Uterus (tissue), 4 donors: ENCODE measurements around the gene SP2. TPM values are rescaled to one million over a fixed set of nuclear protein-coding genes. Genes with fewer than 3 reads are reported as not detected.
A peak's percentile ranks its signal among the peaks of the same experiment; 100 is the strongest.

Experiments
- DNase-seq, 2 donors: peaks; one replicate each; pipeline ENCODE4 v3.0.0-alpha.2; 2019 to 2020
- H3K27ac ChIP-seq, 2 donors: fragments of 200-600 bp; sonication (generic); 1 replicate in 1 of 2; 2 replicates in 1 of 2; pipeline ENCODE4 v1.5.1; 2016 to 2018
- H3K27me3 ChIP-seq, 2 donors: fragments of 200-600 bp; sonication (generic); one replicate each; pipeline ENCODE4 v1.5.1; 2018 to 2019; ENCODE audit warnings: control low read depth in 1 of 2
- H3K36me3 ChIP-seq, 2 donors: fragments of 200-600 bp; sonication (generic); one replicate each; pipeline ENCODE4 v1.5.1; 2019; ENCODE audit warnings: control low read depth in 1 of 2
- H3K4me1 ChIP-seq, 2 donors: fragments of 200-600 bp; sonication (generic); one replicate each; pipeline ENCODE4 v1.5.1; 2018 to 2019; ENCODE audit warnings: control low read depth in 1 of 2
- H3K4me3 ChIP-seq, 2 donors: fragments of 200-600 bp; sonication (generic); 1 replicate in 1 of 2; 2 replicates in 1 of 2; pipeline ENCODE4 v1.5.1; 2018 to 2019; ENCODE audit warnings: mild to moderate bottlenecking in 1 of 2
- H3K9me3 ChIP-seq, 2 donors: fragments of 200-600 bp; sonication (generic); one replicate each; pipeline ENCODE4 v1.5.1; 2019; ENCODE audit warnings: control low read depth in 1 of 2
- POLR2A ChIP-seq, 2 donors: fragments of 450-650 bp; IDR thresholded peaks; one replicate each; pipeline ENCODE4 v1.6.1; 2016; ENCODE audit warnings: antibody characterized with exemption in 2 of 2, mild to moderate bottlenecking in 1 of 2, moderate library complexity in 1 of 2
- intact Hi-C: fragments of 100-400 bp; cut with DNase I; formaldehyde crosslinking; loops from one replicate; pipeline ENCODE4 v1.15.1; 2023; ENCODE audit warnings: low total_unique reads
- total RNA-seq, 4 donors: library from RNA; depleted of rRNA in 3 of 4; stranded (reverse); fragments of >200 nt in 3 of 4; gene quantifications; one replicate each; pipeline versions ENCODE4 v1.1.0 to v1.2.4, GENCODE V29; 2014 to 2023
- TF ChIP-seq, protein P1 (sequence below), 4 experiments: fragments of 200-600 bp in 2 of 4; fragments of 450-650 bp in 2 of 4; sonication (generic) in 2 of 4; IDR thresholded peaks; one replicate each; pipeline ENCODE4 v1.5.1; 2016 to 2019; ENCODE audit warnings: antibody characterized with exemption in 4 of 4, mild to moderate bottlenecking in 2 of 4, moderate library complexity in 1 of 4
- donor health status: DM: yes; HTN: yes; CAD: no.

The SP2 gene
- total RNA-seq, 4 donors from 2014 or later: 0.88 to 18.7 (median 1.3) TPM

- no peaks in the 10 kb centered on the region for H3K4me1 ChIP-seq
- H3K36me3 ChIP-seq: no peaks in the 10 kb centered on the region
- no peaks in the 10 kb centered on the region for H3K27me3 ChIP-seq
- intact Hi-C loops: no loop called here
- TF ChIP-seq, protein P1, sequence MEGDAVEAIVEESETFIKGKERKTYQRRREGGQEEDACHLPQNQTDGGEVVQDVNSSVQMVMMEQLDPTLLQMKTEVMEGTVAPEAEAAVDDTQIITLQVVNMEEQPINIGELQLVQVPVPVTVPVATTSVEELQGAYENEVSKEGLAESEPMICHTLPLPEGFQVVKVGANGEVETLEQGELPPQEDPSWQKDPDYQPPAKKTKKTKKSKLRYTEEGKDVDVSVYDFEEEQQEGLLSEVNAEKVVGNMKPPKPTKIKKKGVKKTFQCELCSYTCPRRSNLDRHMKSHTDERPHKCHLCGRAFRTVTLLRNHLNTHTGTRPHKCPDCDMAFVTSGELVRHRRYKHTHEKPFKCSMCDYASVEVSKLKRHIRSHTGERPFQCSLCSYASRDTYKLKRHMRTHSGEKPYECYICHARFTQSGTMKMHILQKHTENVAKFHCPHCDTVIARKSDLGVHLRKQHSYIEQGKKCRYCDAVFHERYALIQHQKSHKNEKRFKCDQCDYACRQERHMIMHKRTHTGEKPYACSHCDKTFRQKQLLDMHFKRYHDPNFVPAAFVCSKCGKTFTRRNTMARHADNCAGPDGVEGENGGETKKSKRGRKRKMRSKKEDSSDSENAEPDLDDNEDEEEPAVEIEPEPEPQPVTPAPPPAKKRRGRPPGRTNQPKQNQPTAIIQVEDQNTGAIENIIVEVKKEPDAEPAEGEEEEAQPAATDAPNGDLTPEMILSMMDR (IDR thresholded peaks at IDR 0.05): no peak
- TF ChIP-seq POLR2A (IDR thresholded peaks at IDR 0.05): no peak
- no peaks in the 10 kb centered on the region for H3K9me3 ChIP-seq
- peak overlapping the region in 1 of 2 donors; percentile 83 for H3K27ac ChIP-seq
- H3K4me3 ChIP-seq: peak overlapping the region; percentile 86
- no peak for DNase-seq
Observed at GRCh38 chr17:47942096-47942510, 46.1 kb downstream of the SP2 start.

DNA sequence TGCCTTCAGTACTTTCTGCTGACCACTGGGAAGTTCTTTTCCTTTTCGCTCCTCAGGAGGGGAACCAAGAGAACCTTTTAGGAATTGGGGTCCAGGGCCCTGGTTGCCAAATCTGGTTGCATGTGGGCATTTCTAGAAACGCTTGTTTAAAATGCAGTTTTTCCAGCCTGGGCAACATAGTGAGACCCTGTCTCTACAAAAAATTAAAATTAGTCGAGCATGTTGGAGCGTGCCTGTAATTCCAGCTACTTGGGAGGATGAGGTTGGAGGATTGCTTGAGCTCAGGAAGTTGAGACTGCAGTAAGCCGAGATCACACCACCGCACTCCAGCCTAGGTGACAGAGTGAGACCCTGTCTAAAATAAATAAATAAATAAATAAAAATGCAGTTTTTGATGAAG is 46.5 kb downstream of the SP2 start:
- Histone ChIP-seq H3K4me1 (no peaks in the 10 kb centered on the region), H3K27ac (peak overlapping the region in 1 of 2 donors; percentile 83), H3K4me3 (no peak overlapping the region), H3K9me3 (no peaks in the 10 kb centered on the region), H3K36me3 (no peaks in the 10 kb centered on the region), H3K27me3 (no peaks in the 10 kb centered on the region)
- no peak for DNase-seq
- TF ChIP-seq, protein P1 (IDR thresholded peaks at IDR 0.05): no peak
- no peak for TF ChIP-seq POLR2A (IDR thresholded peaks at IDR 0.05)
- intact Hi-C loops: no loop called here

DNA sequence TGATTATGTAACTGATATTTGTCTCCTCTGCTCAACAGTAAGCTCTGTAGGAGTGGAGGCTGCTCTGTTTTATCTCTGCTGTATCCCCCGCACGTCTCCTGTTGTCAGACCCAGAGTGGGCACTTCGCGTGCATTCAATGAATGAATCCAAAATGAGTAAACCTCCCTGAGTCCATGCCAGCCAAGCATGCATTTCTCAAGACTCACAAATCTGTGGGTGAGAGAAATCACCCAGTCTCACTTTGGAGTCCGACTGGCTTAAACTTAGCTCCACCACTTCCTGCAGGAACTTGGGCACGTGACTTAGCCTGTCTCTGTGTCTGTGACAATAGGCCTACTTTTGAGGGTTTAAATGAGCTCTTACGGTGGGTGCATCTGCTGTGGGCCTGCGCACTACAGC is 49.0 kb downstream of the SP2 start:
- Histone ChIP-seq H3K4me1 (no peaks in the 10 kb centered on the region), H3K27ac (peak overlapping the region; percentile 44), H3K4me3 (no peak overlapping the region), H3K27me3 (no peaks in the 10 kb centered on the region), H3K9me3 (no peaks in the 10 kb centered on the region), H3K36me3 (no peaks in the 10 kb centered on the region)
- peak; percentile 60 to 61 for DNase-seq
- intact Hi-C loops: no loop called here
- TF ChIP-seq, protein P1 (IDR thresholded peaks at IDR 0.05): no peak
- TF ChIP-seq POLR2A (IDR thresholded peaks at IDR 0.05): no peak

- intact Hi-C loops: no loop called here
- Histone ChIP-seq H3K36me3 (no peaks in the 10 kb centered on the region), H3K27me3 (no peaks in the 10 kb centered on the region), H3K9me3 (no peaks in the 10 kb centered on the region), H3K4me1 (no peaks in the 10 kb centered on the region), H3K27ac (peak overlapping the region; percentile 44), H3K4me3 (no peak overlapping the region)
- no peak for DNase-seq
- TF ChIP-seq POLR2A (IDR thresholded peaks at IDR 0.05): no peak
Observed at GRCh38 chr17:47945529-47946508, 49.8 kb downstream of the SP2 start.

- H3K27me3 ChIP-seq: no peaks in the 10 kb centered on the region
- H3K27ac ChIP-seq: no peak overlapping the region
- TF ChIP-seq POLR2A (IDR thresholded peaks at IDR 0.05): no peak
- TF ChIP-seq, protein P1 (IDR thresholded peaks at IDR 0.05): no peak
- H3K4me3 ChIP-seq: no peak overlapping the region
- intact Hi-C loops: no loop called here
- H3K4me1 ChIP-seq: no peaks in the 10 kb centered on the region
- no peaks in the 10 kb centered on the region for H3K36me3 ChIP-seq
- no peak for DNase-seq
- H3K9me3 ChIP-seq: no peaks in the 10 kb centered on the region
Observed at GRCh38 chr17:47946516-47946915, 50.5 kb downstream of the SP2 start.
